Measurements from ENCODE around the gene IFITM5. TPM values are rescaled to one million over a fixed set of nuclear protein-coding genes. Genes with fewer than 3 reads are reported as not detected.
"Not testable (repeated sequence)": the region's sequence is repeated elsewhere in the genome, so short reads cannot be mapped to it uniquely, and the experiment has no call there.

IFITM5 gene
- total and polyA plus RNA-seq, 8 donors: 0.18 to 0.91 (median 0.57) TPM; not detected in 4

DNA sequence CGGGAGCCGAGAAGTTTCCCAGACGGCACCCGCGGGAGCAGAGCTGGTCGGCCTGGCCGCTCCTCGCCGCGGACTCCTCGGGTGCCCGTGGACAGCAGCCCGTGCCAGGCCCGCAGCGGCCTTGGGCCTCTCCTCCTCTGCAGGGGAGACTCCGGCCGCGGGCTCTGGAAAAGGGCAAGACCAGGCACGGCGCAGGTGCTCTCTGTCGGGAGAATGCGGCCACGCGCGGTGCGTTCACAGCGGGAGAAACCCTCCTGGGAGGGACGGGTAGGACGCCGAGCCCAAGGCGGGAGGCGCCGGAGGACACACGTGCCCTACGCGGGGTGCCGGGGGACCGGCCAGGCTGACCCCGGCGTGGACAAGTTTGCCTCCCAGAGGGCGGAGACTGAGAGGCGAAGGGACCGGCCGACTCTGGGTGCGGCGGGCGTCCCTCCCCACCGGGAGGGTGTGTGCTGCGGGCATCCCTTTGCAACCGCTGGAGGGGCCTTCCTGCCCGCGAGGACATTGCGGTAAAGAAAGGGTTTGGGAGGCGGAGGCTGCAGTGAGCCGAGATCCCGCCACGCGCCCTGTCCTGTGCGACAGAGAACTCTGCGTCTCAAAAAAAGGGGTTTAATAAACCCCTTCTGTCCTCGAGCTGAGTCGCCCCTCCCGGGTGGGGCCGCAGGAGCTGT lies 16.8 kb upstream of the IFITM5 start:
- intact Hi-C loops (cut with DNase I): no loop called here
- no peaks in the 10 kb centered on the region for H3K9me3 ChIP-seq
- H3K27me3 ChIP-seq: peaks cover 3 to 8% of the 10 kb centered on the region in 2 donors
- peak overlapping the region; percentile 47 to 91 for H3K27ac ChIP-seq
- no peak for ATAC-seq
- TF ChIP-seq, protein P1, sequence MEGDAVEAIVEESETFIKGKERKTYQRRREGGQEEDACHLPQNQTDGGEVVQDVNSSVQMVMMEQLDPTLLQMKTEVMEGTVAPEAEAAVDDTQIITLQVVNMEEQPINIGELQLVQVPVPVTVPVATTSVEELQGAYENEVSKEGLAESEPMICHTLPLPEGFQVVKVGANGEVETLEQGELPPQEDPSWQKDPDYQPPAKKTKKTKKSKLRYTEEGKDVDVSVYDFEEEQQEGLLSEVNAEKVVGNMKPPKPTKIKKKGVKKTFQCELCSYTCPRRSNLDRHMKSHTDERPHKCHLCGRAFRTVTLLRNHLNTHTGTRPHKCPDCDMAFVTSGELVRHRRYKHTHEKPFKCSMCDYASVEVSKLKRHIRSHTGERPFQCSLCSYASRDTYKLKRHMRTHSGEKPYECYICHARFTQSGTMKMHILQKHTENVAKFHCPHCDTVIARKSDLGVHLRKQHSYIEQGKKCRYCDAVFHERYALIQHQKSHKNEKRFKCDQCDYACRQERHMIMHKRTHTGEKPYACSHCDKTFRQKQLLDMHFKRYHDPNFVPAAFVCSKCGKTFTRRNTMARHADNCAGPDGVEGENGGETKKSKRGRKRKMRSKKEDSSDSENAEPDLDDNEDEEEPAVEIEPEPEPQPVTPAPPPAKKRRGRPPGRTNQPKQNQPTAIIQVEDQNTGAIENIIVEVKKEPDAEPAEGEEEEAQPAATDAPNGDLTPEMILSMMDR (IDR thresholded peaks at IDR 0.05): no peak
- DNase-seq: peak in 2 of 4 donors; percentile 45 to 87
- H3K4me1 ChIP-seq: peaks cover 16 to 60% of the 10 kb centered on the region in 2 donors
- H3K4me3 ChIP-seq: peak overlapping the region; percentile 5 to 59
- peaks cover 0 to 13% of the 10 kb centered on the region in 2 donors for H3K36me3 ChIP-seq

DNA sequence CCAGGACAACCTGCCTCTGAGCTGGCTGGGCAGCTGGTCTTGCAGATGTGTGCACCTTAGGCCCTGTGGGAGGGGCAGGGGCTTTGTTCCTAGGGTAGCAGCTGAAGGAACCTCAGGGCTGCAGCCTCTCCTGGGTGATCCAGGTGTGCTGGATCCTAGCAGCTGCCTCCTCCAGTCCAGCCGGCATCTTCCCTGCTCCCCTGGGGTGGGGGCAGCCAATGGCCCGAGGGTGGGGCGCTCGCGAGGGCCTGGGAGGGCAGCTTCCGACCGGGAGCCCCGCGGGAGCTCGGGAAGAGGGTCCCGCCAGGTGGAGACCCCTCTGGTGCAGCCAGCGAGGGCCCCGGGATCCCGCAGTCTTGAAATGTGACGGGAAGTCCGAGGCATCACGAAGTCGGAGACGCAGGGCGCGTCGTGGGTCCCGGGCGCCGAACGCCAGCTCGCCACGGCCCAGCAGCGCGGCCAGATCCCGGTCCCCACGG lies 16.2 kb upstream of the IFITM5 start:
- Histone ChIP-seq H3K4me3 (peak overlapping the region; percentile 5 to 59), H3K36me3 (peaks cover 0 to 13% of the 10 kb centered on the region in 2 donors)
- ATAC-seq: no peak

DNA sequence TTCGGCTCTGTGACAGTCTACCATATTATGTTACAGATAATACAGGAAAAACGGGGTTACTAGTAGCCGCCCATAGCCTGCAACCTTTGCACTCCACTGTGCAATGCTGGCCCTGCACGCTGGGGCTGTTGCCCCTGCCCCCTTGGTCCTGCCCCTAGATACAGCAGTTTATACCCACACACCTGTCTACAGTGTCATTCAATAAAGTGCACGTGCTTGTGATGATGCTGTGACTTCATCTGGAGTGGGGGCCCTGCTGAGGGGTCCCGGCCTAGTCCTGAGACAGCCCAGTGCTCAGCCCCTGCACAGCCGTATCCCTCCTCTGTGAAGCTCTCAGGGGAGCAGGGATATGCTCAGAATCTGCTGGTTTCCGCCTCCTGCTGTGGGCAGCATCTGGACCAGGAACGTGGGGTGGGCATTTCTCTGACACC lies 15.7 kb upstream of the IFITM5 start:
- peaks cover 16 to 60% of the 10 kb centered on the region in 2 donors for H3K4me1 ChIP-seq
- H3K27ac ChIP-seq: peak overlapping the region; percentile 47 to 91
- peaks cover 0 to 13% of the 10 kb centered on the region in 2 donors for H3K36me3 ChIP-seq
- peaks cover 3 to 8% of the 10 kb centered on the region in 2 donors for H3K27me3 ChIP-seq
- ATAC-seq (no peak), DNase-seq (peak in 1 of 4 donors; percentile 18)
- no peaks in the 10 kb centered on the region for H3K9me3 ChIP-seq
- peak overlapping the region; percentile 5 to 59 for H3K4me3 ChIP-seq
- intact Hi-C loops (cut with DNase I): no loop called here
- TF ChIP-seq, protein P1 (IDR thresholded peaks at IDR 0.05): no peak

More for the DNA sequence above, 16.2 kb upstream of the IFITM5 start:
- TF ChIP-seq, protein P1 (IDR thresholded peaks at IDR 0.05): no peak
- intact Hi-C loops (cut with DNase I): no loop called here
- Histone ChIP-seq H3K27ac (peak overlapping the region; percentile 47 to 91), H3K4me1 (peaks cover 16 to 60% of the 10 kb centered on the region in 2 donors), H3K27me3 (peaks cover 3 to 8% of the 10 kb centered on the region in 2 donors), H3K9me3 (no peaks in the 10 kb centered on the region)
- DNase-seq: no peak

DNA sequence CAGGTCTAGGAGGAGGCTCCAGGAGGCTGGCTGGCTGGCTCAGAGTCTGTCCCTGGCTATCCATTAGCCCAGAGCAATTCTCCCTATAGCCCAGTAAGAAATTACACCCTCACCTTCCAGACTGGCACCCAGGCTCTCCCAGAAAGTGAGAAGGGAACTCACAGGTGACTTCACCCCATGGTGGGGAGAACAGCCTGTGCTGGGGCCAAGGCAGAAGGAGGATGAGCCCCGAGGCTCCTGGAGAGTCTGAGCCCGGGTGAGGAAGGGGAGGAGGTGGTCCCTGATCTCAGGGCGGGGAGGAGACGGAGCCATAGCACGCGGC lies 15.2 kb upstream of the IFITM5 start:
- Histone ChIP-seq H3K4me3 (peak overlapping the region; percentile 42 to 59), H3K27ac (peak overlapping the region; percentile 84 to 91), H3K36me3 (peaks cover 0 to 13% of the 10 kb centered on the region in 2 donors), H3K4me1 (peaks cover 16 to 64% of the 10 kb centered on the region in 2 donors)
- peak; percentile 0 for ATAC-seq
- H3K9me3 ChIP-seq; H3K27me3 ChIP-seq; intact Hi-C loops (cut with DNase I): not testable (repeated sequence)
- DNase-seq: peak in 1 of 4 donors; percentile 26

DNA sequence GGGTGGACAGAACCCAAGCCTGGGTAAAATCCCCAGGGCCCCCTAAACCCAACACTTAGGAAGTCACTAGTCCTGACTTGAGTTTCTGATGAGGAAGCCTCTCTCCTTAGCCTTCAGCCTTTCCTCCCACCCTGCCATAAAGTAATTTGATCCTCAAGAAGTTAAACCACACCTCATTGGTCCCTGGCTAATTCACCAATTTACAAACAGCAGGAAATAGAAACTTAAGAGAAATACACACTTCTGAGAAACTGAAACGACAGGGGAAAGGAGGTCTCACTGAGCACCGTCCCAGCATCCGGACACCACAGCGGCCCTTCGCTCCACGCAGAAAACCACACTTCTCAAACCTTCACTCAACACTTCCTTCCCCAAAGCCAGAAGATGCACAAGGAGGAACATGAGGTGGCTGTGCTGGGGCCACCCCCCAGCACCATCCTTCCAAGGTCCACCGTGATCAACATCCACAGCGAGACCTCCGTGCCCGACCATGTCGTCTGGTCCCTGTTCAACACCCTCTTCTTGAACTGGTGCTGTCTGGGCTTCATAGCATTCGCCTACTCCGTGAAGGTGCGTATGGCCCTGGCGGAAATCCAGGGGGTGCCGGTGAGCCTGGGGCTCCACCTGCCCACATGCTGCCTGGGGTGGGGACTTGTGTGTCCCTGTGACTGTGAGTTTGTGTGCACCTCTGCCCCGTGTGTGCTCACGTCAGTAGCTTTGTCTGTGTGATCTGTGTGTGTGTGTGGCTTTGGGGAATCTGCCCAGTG lies 14.6 kb upstream of the IFITM5 start, which contains the start of gene IFITM1:
Gene IFITM1 (plus strand): TSS at position 254 of the 767 bp plus-strand sequence. CDS start 131 bp downstream, at position 385.
- TF ChIP-seq, protein P1 (IDR thresholded peaks at IDR 0.05): no peak
- peak within 1 kb of the TSS; percentile 84 to 91 for H3K27ac ChIP-seq
- peak in 3 of 4 donors; percentile 56 to 83 (median 76) for DNase-seq
- intact Hi-C loops (cut with DNase I): no loop called here
- no peaks in the 10 kb centered on the region for H3K9me3 ChIP-seq
- peak within 1 kb of the TSS; percentile 42 to 59 for H3K4me3 ChIP-seq
- peak; percentile 33 for ATAC-seq
- peaks cover 0 to 16% of the 10 kb centered on the region in 2 donors for H3K36me3 ChIP-seq
- peaks cover 16 to 70% of the 10 kb centered on the region in 2 donors for H3K4me1 ChIP-seq
- peaks cover 3 to 8% of the 10 kb centered on the region in 2 donors for H3K27me3 ChIP-seq

Data from left lung (tissue), 10 donors.